ENCODE measurements around the gene AKAP6.

The AKAP6 gene

GRCh38 chr14:32809255-32809654 lies 480.2 kb downstream of the AKAP6 start:
- DNase-seq (ENCODE audit: insufficient read length, low spot score) (no peak), FAIRE-seq (no peak)
- TF ChIP-seq CTCF (IDR thresholded peaks at IDR 0.05; ENCODE audit: insufficient read depth, missing control alignments), result no peak

GRCh38 chr14:32813401-32813800 lies 484.3 kb downstream of the AKAP6 start:
- FAIRE-seq (no peak), DNase-seq (ENCODE audit: insufficient read length, low spot score) (no peak)
- TF ChIP-seq CTCF (IDR thresholded peaks at IDR 0.05; ENCODE audit: insufficient read depth, missing control alignments), result no peak

GRCh38 chr14:32814721-32815120 lies 485.6 kb downstream of the AKAP6 start:
- FAIRE-seq (no peak), DNase-seq (ENCODE audit: insufficient read length, low spot score) (no peak)
- no peak for TF ChIP-seq CTCF (IDR thresholded peaks at IDR 0.05; ENCODE audit: insufficient read depth, missing control alignments)

- DNase-seq (ENCODE audit: insufficient read length, low spot score) (no peak), FAIRE-seq (no peak)
- TF ChIP-seq CTCF (IDR thresholded peaks at IDR 0.05; ENCODE audit: insufficient read depth, missing control alignments), result no peak
These were observed 487.5 kb downstream of the AKAP6 start for GRCh38 chr14:32816588-32816987.

GRCh38 chr14:32817780-32818179 lies 488.7 kb downstream of the AKAP6 start:
- DNase-seq (ENCODE audit: insufficient read length, low spot score) (no peak), FAIRE-seq (no peak)
- TF ChIP-seq CTCF (IDR thresholded peaks at IDR 0.05; ENCODE audit: insufficient read depth, missing control alignments), result no peak

GRCh38 chr14:32818581-32818980 lies 489.5 kb downstream of the AKAP6 start:
- FAIRE-seq (no peak), DNase-seq (ENCODE audit: insufficient read length, low spot score) (no peak)
- TF ChIP-seq CTCF (IDR thresholded peaks at IDR 0.05; ENCODE audit: insufficient read depth, missing control alignments), result no peak

- no peak for FAIRE-seq
- TF ChIP-seq CTCF (IDR thresholded peaks at IDR 0.05; ENCODE audit: insufficient read depth, missing control alignments), result no peak
- DNase-seq (ENCODE audit: insufficient read length, low spot score), result no peak
These were observed 491.1 kb downstream of the AKAP6 start for GRCh38 chr14:32820181-32820580.

All from D721Med (cell line).